GM23338 (cell line): Measurements from ENCODE around the gene NRL. TPM values are rescaled to one million over a fixed set of nuclear protein-coding genes. Genes with fewer than 3 reads are reported as not detected.

Source experiments
- ATAC-seq: fragments of 200-7000 bp; cut with Tn5 transposase; 3 replicates; pipeline ENCODE4 v1.9.1; 2020
- DNase-seq: peaks from one replicate; pipeline ENCODE4 v3.0.0-alpha.2; 2015; ENCODE audit warnings: low spot score
- H2AFZ ChIP-seq: fragments of 200-600 bp; sonication (generic); 2 replicates; pipeline ENCODE4 v1.8.0; 2016; ENCODE audit warnings: antibody characterized with exemption, mild to moderate bottlenecking, moderate library complexity
- H3F3A ChIP-seq: fragments of 200-600 bp; sonication (generic); replicated peaks from 2 replicates; pipeline ENCODE4 v1.8.0; 2017; ENCODE audit warnings: antibody characterized with exemption, mixed run types, low read depth
- H3K27ac ChIP-seq: fragments of 200-600 bp; sonication (generic); 2 replicates; pipeline ENCODE4 v1.6.1; 2016; ENCODE audit warnings: low read depth
- H3K27me3 ChIP-seq: fragments of 200-600 bp; sonication (generic); 2 replicates; pipeline ENCODE4 v1.8.0; 2016; ENCODE audit warnings: mild to moderate bottlenecking, mixed run types, moderate library complexity; ENCODE audit not compliant: insufficient read depth
- H3K36me3 ChIP-seq: fragments of 200-600 bp; sonication (generic); 2 replicates; pipeline ENCODE4 v1.8.0; 2016; ENCODE audit warnings: mild to moderate bottlenecking; ENCODE audit not compliant: insufficient read depth
- H3K4me1 ChIP-seq: fragments of 200-600 bp; sonication (generic); 2 replicates; pipeline ENCODE4 v1.8.0; 2016; ENCODE audit warnings: mild to moderate bottlenecking, moderate library complexity; ENCODE audit not compliant: insufficient read depth
- H3K4me2 ChIP-seq: fragments of 200-600 bp; sonication (generic); 2 replicates; pipeline ENCODE4 v1.7.1; 2017; ENCODE audit warnings: mixed run types
- H3K4me3 ChIP-seq: fragments of 200-600 bp; sonication (generic); 2 replicates; pipeline ENCODE4 v1.6.1; 2016; ENCODE audit warnings: mixed run types
- H3K79me2 ChIP-seq: fragments of 200-600 bp; sonication (generic); replicated peaks from 2 replicates; pipeline ENCODE4 v1.8.0; 2017; ENCODE audit warnings: mild to moderate bottlenecking; ENCODE audit not compliant: insufficient read depth
- H3K9me2 ChIP-seq: fragments of 200-600 bp; sonication (generic); 2 replicates; pipeline ENCODE4 v1.8.0; 2017; ENCODE audit not compliant: insufficient read depth
- H4K20me1 ChIP-seq: fragments of 200-600 bp; sonication (generic); replicated peaks from 2 replicates; pipeline ENCODE4 v1.8.0; 2017; ENCODE audit warnings: mild to moderate bottlenecking; ENCODE audit not compliant: insufficient read depth
- H3K27ac Mint-ChIP-seq: 2 replicates; pipeline ENCODE4 v1.8.0; 2020; ENCODE audit warnings: inconsistent platforms, mild to moderate bottlenecking, moderate library complexity, mixed read lengths
- H3K27me3 Mint-ChIP-seq: 3 replicates; pipeline ENCODE4 v1.8.0; 2022; ENCODE audit warnings: low read depth, mild to moderate bottlenecking, moderate library complexity, mixed read lengths, inconsistent platforms; ENCODE audit not compliant: insufficient read depth, poor library complexity
- H3K36me3 Mint-ChIP-seq: 3 replicates; pipeline ENCODE4 v1.8.0; 2021; ENCODE audit warnings: low read depth, mild to moderate bottlenecking, inconsistent platforms, moderate library complexity, mixed read lengths
- H3K4me1 Mint-ChIP-seq: 3 replicates; pipeline ENCODE4 v1.8.0; 2020; ENCODE audit warnings: mild to moderate bottlenecking, inconsistent platforms, mixed read lengths
- H3K4me3 Mint-ChIP-seq: 3 replicates; pipeline ENCODE4 v1.8.0; 2021; ENCODE audit warnings: moderate library complexity, mild to moderate bottlenecking, inconsistent platforms, mixed read lengths
- H3K9me3 Mint-ChIP-seq: 3 replicates; pipeline ENCODE4 v1.8.0; 2020; ENCODE audit warnings: moderate library complexity, mild to moderate bottlenecking, inconsistent platforms, mixed read lengths
- JUNB ChIP-seq: IDR thresholded peaks from one replicate; pipeline ENCODE4 v1.6.1; 2016; ENCODE audit warnings: antibody characterized with exemption; ENCODE audit not compliant: unreplicated experiment
- POLR2AphosphoS5 ChIP-seq: IDR thresholded peaks from 2 replicates; pipeline ENCODE4 v1.6.1; 2016; ENCODE audit warnings: antibody characterized with exemption, low read depth
- STAT1 ChIP-seq: IDR thresholded peaks from one replicate; pipeline ENCODE4 v1.6.1; 2016; ENCODE audit warnings: antibody characterized with exemption; ENCODE audit not compliant: unreplicated experiment
- ZNF331 ChIP-seq: fragments of 250-450 bp; sonication (Bioruptor Pico); IDR thresholded peaks from 2 replicates; pipeline ENCODE4 v1.5.0; 2020; ENCODE audit warnings: low read depth, mild to moderate bottlenecking, moderate library complexity
- ZNF462 ChIP-seq: fragments of 250-450 bp; sonication (Bioruptor Pico); IDR thresholded peaks from 2 replicates; pipeline ENCODE4 v1.5.0; 2020; ENCODE audit warnings: mild to moderate bottlenecking, moderate library complexity
- polyA plus RNA-seq: library from polyadenylated mRNA; unstranded; fragments of >200 nt; fragmentation: Nextera tagmentation; extraction: Ambion mirVana; gene quantifications from 2 replicates; pipeline ENCODE4 v1.2.1, GENCODE V29; 2016
- total RNA-seq: library from RNA; depleted of rRNA; stranded (reverse); fragments of >200 nt; shearing (Covaris generic); gene quantifications from 2 replicates; pipeline ENCODE4 v1.2.3, GENCODE V29; 2014
- TF ChIP-seq, protein P1 (sequence below), 2 experiments: fragments of 200-600 bp in 1 of 2; sonication (generic) in 1 of 2; conservative IDR thresholded peaks; 2 replicates each; pipeline versions ENCODE4 v1.5.1 to v1.6.1; 2016 to 2017; ENCODE audit warnings: antibody characterized with exemption in 2 of 2, low read depth in 2 of 2, mild to moderate bottlenecking in 2 of 2, moderate library complexity in 1 of 2

Gene NRL
- total and polyA plus RNA-seq, 2 experiments from 2014 or later: 1.8 to 2.2 TPM

- no peak for TF ChIP-seq ZNF462
These were observed 27.7 kb downstream of the NRL start (continued) for GRCh38 chr14:24087004-24087403.

DNA sequence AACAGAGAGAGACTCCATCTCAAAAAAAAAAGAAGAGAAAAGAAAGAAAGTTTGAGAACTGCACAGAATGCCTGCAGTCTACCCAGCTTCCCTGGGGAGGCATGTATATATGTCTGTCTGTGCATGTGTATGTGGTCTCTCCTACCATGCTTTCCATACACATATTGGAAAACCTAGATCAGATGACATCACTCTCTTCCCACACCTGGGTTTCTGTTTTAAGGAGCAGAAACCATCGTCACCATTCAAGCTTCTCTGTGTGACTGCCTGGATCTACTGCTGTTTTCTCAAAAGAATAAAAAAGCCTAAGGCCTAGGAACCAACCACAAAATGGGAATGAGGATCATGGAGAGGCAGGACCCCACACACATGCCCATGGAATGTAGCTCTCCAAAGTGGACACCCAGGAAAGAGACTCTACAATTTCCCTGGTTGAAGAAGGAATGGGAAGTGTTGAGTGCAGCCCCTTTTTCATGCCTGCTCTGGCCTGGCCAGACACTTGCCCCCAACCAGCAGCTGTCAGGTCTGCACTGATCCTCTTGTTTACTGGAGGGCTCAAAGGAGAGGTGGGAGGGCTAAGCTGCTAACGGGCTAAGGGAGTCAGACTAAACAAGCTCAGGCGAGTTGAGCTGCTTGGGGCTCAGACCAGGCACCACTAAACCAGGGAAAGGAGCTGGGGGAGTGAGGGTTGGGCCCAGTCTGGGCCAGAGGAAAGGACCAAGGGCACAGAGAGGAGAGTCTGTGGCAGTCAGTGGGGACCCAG is 28.4 kb downstream of the NRL start:
- H3K27me3 Mint-ChIP-seq: peaks cover 23% of the 10 kb centered on the region
- no peak overlapping the region for H3K27ac ChIP-seq
- no peak for DNase-seq
- H3K36me3 Mint-ChIP-seq: no peaks in the 10 kb centered on the region
- H3K27ac Mint-ChIP-seq: no peak overlapping the region
- no peaks in the 10 kb centered on the region for H4K20me1 ChIP-seq
- H3K79me2 ChIP-seq: no peaks in the 10 kb centered on the region
- no peak overlapping the region for H2AFZ ChIP-seq
- H3F3A ChIP-seq: no peaks in the 10 kb centered on the region
- no peak overlapping the region for H3K4me2 ChIP-seq
- H3K4me3 ChIP-seq: no peak overlapping the region
- no peaks in the 10 kb centered on the region for H3K9me2 ChIP-seq
- H3K4me3 Mint-ChIP-seq: no peak overlapping the region
- H3K4me1 Mint-ChIP-seq: peaks cover 18% of the 10 kb centered on the region
- ATAC-seq: no peak
- peaks cover 2% of the 10 kb centered on the region; the same call in 1 of the 2 replicates for H3K4me1 ChIP-seq
- H3K36me3 ChIP-seq: no peaks in the 10 kb centered on the region
- H3K27me3 ChIP-seq: peaks cover 14% of the 10 kb centered on the region; the same call in 1 of the 2 replicates
- H3K9me3 Mint-ChIP-seq: no peaks in the 10 kb centered on the region
- TF ChIP-seq ZNF462 (no peak), JUNB (no peak), ZNF331 (CRISPR knock-in tag) (no peak), POLR2AphosphoS5 (no peak), STAT1 (no peak)
- TF ChIP-seq, protein P1, sequence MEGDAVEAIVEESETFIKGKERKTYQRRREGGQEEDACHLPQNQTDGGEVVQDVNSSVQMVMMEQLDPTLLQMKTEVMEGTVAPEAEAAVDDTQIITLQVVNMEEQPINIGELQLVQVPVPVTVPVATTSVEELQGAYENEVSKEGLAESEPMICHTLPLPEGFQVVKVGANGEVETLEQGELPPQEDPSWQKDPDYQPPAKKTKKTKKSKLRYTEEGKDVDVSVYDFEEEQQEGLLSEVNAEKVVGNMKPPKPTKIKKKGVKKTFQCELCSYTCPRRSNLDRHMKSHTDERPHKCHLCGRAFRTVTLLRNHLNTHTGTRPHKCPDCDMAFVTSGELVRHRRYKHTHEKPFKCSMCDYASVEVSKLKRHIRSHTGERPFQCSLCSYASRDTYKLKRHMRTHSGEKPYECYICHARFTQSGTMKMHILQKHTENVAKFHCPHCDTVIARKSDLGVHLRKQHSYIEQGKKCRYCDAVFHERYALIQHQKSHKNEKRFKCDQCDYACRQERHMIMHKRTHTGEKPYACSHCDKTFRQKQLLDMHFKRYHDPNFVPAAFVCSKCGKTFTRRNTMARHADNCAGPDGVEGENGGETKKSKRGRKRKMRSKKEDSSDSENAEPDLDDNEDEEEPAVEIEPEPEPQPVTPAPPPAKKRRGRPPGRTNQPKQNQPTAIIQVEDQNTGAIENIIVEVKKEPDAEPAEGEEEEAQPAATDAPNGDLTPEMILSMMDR (conservative IDR thresholded peaks at IDR 0.05; ENCODE audit: low read depth in 2 of 2): no peak
